Urothelium cell line (cell line): ENCODE measurements around the gene TIMP4.

Experiments
- DNase-seq: peaks from one replicate; pipeline ENCODE4 v3.0.0; 2011; ENCODE audit warnings: low spot score, mixed read lengths
- FAIRE-seq: peaks from 2 replicates; lab custom pipeline; 2011; peaks lifted over from hg19 to GRCh38; lab: Jason Lieb, UNC

Gene TIMP4

GRCh38 chr3:12158387-12159226 is at the start of gene TIMP4:
TIMP4 (minus strand) TSS chr3:12158912; CDS start chr3:12158840, 72 bp downstream.
- DNase-seq (no peak), FAIRE-seq (no peak)

GRCh38 chr3:12205171-12205570 is 46.5 kb upstream of the TIMP4 start:
- FAIRE-seq = no peak
- no peak for DNase-seq

GRCh38 chr3:12201813-12202212 is 43.1 kb upstream of the TIMP4 start:
- FAIRE-seq = no peak
- DNase-seq = no peak

- DNase-seq (no peak), FAIRE-seq (no peak)
These were observed 39.6 kb upstream of the TIMP4 start for GRCh38 chr3:12198301-12198700.

GRCh38 chr3:12197475-12197874 is 38.8 kb upstream of the TIMP4 start:
- no peak for FAIRE-seq
- DNase-seq = no peak

GRCh38 chr3:12196684-12197083 is 38.0 kb upstream of the TIMP4 start:
- DNase-seq = no peak
- FAIRE-seq = no peak

GRCh38 chr3:12195231-12195630 is 36.5 kb upstream of the TIMP4 start:
- no peak for FAIRE-seq
- DNase-seq = no peak

GRCh38 chr3:12194669-12195161 is 36.0 kb upstream of the TIMP4 start:
- DNase-seq (peak; percentile 63), FAIRE-seq (no peak)

GRCh38 chr3:12194209-12194608 is 35.5 kb upstream of the TIMP4 start:
- DNase-seq (no peak), FAIRE-seq (no peak)

GRCh38 chr3:12193485-12194165 is 34.9 kb upstream of the TIMP4 start:
- DNase-seq = peak; percentile 81
- no peak for FAIRE-seq

GRCh38 chr3:12192655-12193484 is 34.2 kb upstream of the TIMP4 start:
- DNase-seq (no peak), FAIRE-seq (no peak)

- FAIRE-seq = no peak
- no peak for DNase-seq
These were observed 33.5 kb upstream of the TIMP4 start for GRCh38 chr3:12192173-12192572.

GRCh38 chr3:12191559-12191958 is 32.8 kb upstream of the TIMP4 start:
- DNase-seq = no peak
- no peak for FAIRE-seq

- no peak for FAIRE-seq
- DNase-seq = no peak
These were observed 32.1 kb upstream of the TIMP4 start for GRCh38 chr3:12190832-12191231.

GRCh38 chr3:12190221-12190807 is 31.6 kb upstream of the TIMP4 start:
- no peak for FAIRE-seq
- no peak for DNase-seq

GRCh38 chr3:12188681-12189287 is 30.1 kb upstream of the TIMP4 start:
- FAIRE-seq (no peak), DNase-seq (no peak)

- DNase-seq = no peak
- FAIRE-seq = no peak
These were observed 29.6 kb upstream of the TIMP4 start for GRCh38 chr3:12188328-12188648.

GRCh38 chr3:12187448-12188327 is 29.0 kb upstream of the TIMP4 start:
- peak; percentile 65 for DNase-seq
- FAIRE-seq = no peak

GRCh38 chr3:12186515-12187286 is 28.0 kb upstream of the TIMP4 start:
- FAIRE-seq (no peak), DNase-seq (no peak)
